HEK293 (cell line): ENCODE measurements around the gene DDAH1.
A peak's percentile ranks its signal among the peaks of the same experiment; 100 is the strongest.

Experiments
- ELK4 ChIP-seq: IDR thresholded peaks from 2 replicates; pipeline ENCODE4 v1.6.1; 2011; ENCODE audit warnings: mild to moderate bottlenecking, low read depth, low read length, borderline replicate concordance
- PRDM1 ChIP-seq: fragments of 450-650 bp; formaldehyde crosslinking; IDR thresholded peaks from 2 replicates; pipeline ENCODE4; 2016; ENCODE audit warnings: missing biosample characterization, missing genetic modification characterization
- WT1 ChIP-seq: fragments of 450-650 bp; formaldehyde crosslinking; IDR thresholded peaks from 2 replicates; pipeline ENCODE4 v1.5.1; 2016; ENCODE audit warnings: missing biosample characterization, missing genetic modification characterization
- ZBTB49 ChIP-seq: fragments of 450-650 bp; formaldehyde crosslinking; IDR thresholded peaks from 2 replicates; pipeline ENCODE4 v1.5.1; 2016; ENCODE audit warnings: missing biosample characterization, missing genetic modification characterization, low read depth
- ZFP3 ChIP-seq: fragments of 450-650 bp; formaldehyde crosslinking; IDR thresholded peaks from 2 replicates; pipeline ENCODE4 v1.5.1; 2016; ENCODE audit warnings: low read depth, missing biosample characterization, missing genetic modification characterization
- ZFP69B ChIP-seq: fragments of 450-650 bp; formaldehyde crosslinking; IDR thresholded peaks from 2 replicates; pipeline ENCODE4 v1.5.1; 2016; ENCODE audit warnings: missing biosample characterization, missing genetic modification characterization
- ZIC2 ChIP-seq: fragments of 450-650 bp; formaldehyde crosslinking; IDR thresholded peaks from 2 replicates; pipeline ENCODE4 v1.5.1; 2016; ENCODE audit warnings: missing biosample characterization, missing genetic modification characterization
- ZNF155 ChIP-seq: fragments of 450-650 bp; formaldehyde crosslinking; IDR thresholded peaks from 2 replicates; pipeline ENCODE4 v1.5.1; 2016; ENCODE audit warnings: missing biosample characterization, missing genetic modification characterization
- ZNF221 ChIP-seq: fragments of 450-650 bp; formaldehyde crosslinking; IDR thresholded peaks from 2 replicates; pipeline ENCODE4 v1.5.1; 2017; ENCODE audit warnings: missing biosample characterization, missing genetic modification characterization, borderline replicate concordance
- ZNF266 ChIP-seq: fragments of 450-650 bp; formaldehyde crosslinking; IDR thresholded peaks from 2 replicates; pipeline ENCODE4 v1.5.1; 2016; ENCODE audit warnings: missing biosample characterization, missing genetic modification characterization, low read depth
- ZNF280C ChIP-seq: fragments of 450-650 bp; formaldehyde crosslinking; IDR thresholded peaks from 2 replicates; pipeline ENCODE4 v1.5.1; 2016; ENCODE audit warnings: missing biosample characterization, missing genetic modification characterization
- ZNF416 ChIP-seq: fragments of 450-650 bp; formaldehyde crosslinking; IDR thresholded peaks from 2 replicates; pipeline ENCODE4 v1.5.1; 2016; ENCODE audit warnings: missing biosample characterization, missing genetic modification characterization
- ZNF433 ChIP-seq: fragments of 450-650 bp; formaldehyde crosslinking; IDR thresholded peaks from 2 replicates; pipeline ENCODE4 v1.5.1; 2016; ENCODE audit warnings: missing biosample characterization, missing genetic modification characterization, low read depth
- ZNF623 ChIP-seq: fragments of 450-650 bp; formaldehyde crosslinking; IDR thresholded peaks from 2 replicates; pipeline ENCODE4 v1.5.1; 2016; ENCODE audit warnings: missing biosample characterization, missing genetic modification characterization
- ZNF692 ChIP-seq: fragments of 450-650 bp; formaldehyde crosslinking; IDR thresholded peaks from 2 replicates; pipeline ENCODE4 v1.5.1; 2016; ENCODE audit warnings: missing biosample characterization, missing genetic modification characterization
- ZNF704 ChIP-seq: fragments of 450-650 bp; formaldehyde crosslinking; IDR thresholded peaks from 2 replicates; pipeline ENCODE4 v1.5.1; 2016; ENCODE audit warnings: missing biosample characterization, missing genetic modification characterization
- ZNF747 ChIP-seq: fragments of 450-650 bp; formaldehyde crosslinking; IDR thresholded peaks from 2 replicates; pipeline ENCODE4 v1.5.1; 2016; ENCODE audit warnings: missing biosample characterization, missing genetic modification characterization
- ZSCAN16 ChIP-seq: fragments of 450-650 bp; formaldehyde crosslinking; IDR thresholded peaks from 2 replicates; pipeline ENCODE4 v1.5.1; 2016; ENCODE audit warnings: missing biosample characterization, missing genetic modification characterization
- ZSCAN18 ChIP-seq: fragments of 450-650 bp; formaldehyde crosslinking; IDR thresholded peaks from 2 replicates; pipeline ENCODE4 v1.5.1; 2016; ENCODE audit warnings: missing biosample characterization, missing genetic modification characterization
- ZSCAN23 ChIP-seq: fragments of 450-650 bp; formaldehyde crosslinking; IDR thresholded peaks from 2 replicates; pipeline ENCODE4 v1.5.1; 2016; ENCODE audit warnings: missing biosample characterization, missing genetic modification characterization
- ZSCAN30 ChIP-seq: fragments of 450-650 bp; IDR thresholded peaks from 2 replicates; pipeline ENCODE4 v1.5.1; 2018; ENCODE audit warnings: missing biosample characterization, mild to moderate bottlenecking, missing genetic modification characterization, moderate library complexity
- TF ChIP-seq, protein P1 (sequence below): fragments of 450-650 bp; formaldehyde crosslinking; IDR thresholded peaks from 2 replicates; pipeline ENCODE4 v1.5.1; 2016; ENCODE audit warnings: missing biosample characterization, missing genetic modification characterization
- TF ChIP-seq, protein P2 (sequence below): fragments of 450-650 bp; formaldehyde crosslinking; IDR thresholded peaks from 2 replicates; pipeline ENCODE4 v1.5.1; 2016; ENCODE audit warnings: missing biosample characterization, missing genetic modification characterization
- TF ChIP-seq, protein P3 (sequence below): fragments of 450-650 bp; formaldehyde crosslinking; IDR thresholded peaks from 2 replicates; pipeline ENCODE4 v1.5.1; 2016; ENCODE audit warnings: missing biosample characterization, missing genetic modification characterization

Gene DDAH1

GRCh38 chr1:85274969-85275453 is 189.9 kb downstream of the DDAH1 start (continued):
- no peak for TF ChIP-seq ELK4
- peak; percentile 87 for TF ChIP-seq ZSCAN18 (tag by site-specific recombination)
- TF ChIP-seq, protein P1, sequence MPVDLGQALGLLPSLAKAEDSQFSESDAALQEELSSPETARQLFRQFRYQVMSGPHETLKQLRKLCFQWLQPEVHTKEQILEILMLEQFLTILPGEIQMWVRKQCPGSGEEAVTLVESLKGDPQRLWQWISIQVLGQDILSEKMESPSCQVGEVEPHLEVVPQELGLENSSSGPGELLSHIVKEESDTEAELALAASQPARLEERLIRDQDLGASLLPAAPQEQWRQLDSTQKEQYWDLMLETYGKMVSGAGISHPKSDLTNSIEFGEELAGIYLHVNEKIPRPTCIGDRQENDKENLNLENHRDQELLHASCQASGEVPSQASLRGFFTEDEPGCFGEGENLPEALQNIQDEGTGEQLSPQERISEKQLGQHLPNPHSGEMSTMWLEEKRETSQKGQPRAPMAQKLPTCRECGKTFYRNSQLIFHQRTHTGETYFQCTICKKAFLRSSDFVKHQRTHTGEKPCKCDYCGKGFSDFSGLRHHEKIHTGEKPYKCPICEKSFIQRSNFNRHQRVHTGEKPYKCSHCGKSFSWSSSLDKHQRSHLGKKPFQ (tag by site-specific recombination) = peak; percentile 97
- TF ChIP-seq PRDM1 (tag by site-specific recombination) = no peak; the same call in 1 of the 2 replicates
- TF ChIP-seq, protein P2, sequence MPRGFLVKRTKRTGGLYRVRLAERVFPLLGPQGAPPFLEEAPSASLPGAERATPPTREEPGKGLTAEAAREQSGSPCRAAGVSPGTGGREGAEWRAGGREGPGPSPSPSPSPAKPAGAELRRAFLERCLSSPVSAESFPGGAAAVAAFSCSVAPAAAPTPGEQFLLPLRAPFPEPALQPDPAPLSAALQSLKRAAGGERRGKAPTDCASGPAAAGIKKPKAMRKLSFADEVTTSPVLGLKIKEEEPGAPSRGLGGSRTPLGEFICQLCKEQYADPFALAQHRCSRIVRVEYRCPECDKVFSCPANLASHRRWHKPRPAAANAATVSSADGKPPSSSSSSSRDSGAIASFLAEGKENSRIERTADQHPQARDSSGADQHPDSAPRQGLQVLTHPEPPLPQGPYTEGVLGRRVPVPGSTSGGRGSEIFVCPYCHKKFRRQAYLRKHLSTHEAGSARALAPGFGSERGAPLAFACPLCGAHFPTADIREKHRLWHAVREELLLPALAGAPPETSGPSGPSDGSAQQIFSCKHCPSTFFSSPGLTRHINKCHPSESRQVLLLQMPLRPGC = peak; percentile 99
- no peak for TF ChIP-seq ZNF280C (tag by site-specific recombination)
- TF ChIP-seq, protein P3, sequence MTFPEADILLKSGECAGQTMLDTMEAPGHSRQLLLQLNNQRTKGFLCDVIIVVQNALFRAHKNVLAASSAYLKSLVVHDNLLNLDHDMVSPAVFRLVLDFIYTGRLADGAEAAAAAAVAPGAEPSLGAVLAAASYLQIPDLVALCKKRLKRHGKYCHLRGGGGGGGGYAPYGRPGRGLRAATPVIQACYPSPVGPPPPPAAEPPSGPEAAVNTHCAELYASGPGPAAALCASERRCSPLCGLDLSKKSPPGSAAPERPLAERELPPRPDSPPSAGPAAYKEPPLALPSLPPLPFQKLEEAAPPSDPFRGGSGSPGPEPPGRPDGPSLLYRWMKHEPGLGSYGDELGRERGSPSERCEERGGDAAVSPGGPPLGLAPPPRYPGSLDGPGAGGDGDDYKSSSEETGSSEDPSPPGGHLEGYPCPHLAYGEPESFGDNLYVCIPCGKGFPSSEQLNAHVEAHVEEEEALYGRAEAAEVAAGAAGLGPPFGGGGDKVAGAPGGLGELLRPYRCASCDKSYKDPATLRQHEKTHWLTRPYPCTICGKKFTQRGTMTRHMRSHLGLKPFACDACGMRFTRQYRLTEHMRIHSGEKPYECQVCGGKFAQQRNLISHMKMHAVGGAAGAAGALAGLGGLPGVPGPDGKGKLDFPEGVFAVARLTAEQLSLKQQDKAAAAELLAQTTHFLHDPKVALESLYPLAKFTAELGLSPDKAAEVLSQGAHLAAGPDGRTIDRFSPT (tag by site-specific recombination) = peak; percentile 95
- TF ChIP-seq ZBTB49 = 0 out of 2 replicates have a peak, but pooled peaks have one; percentile 73
- no peak for TF ChIP-seq ZNF221 (tag by site-specific recombination)
- TF ChIP-seq ZNF416 = no peak
- no peak for TF ChIP-seq ZNF433 (tag by site-specific recombination)
- TF ChIP-seq ZNF747 (tag by site-specific recombination) = no peak
- TF ChIP-seq ZNF704 (tag by site-specific recombination) = no peak
- TF ChIP-seq ZSCAN30 (tag by site-specific recombination) = peak; percentile 99
- peak; percentile 98 for TF ChIP-seq ZSCAN23
- peak; percentile 80 for TF ChIP-seq ZFP69B
- no peak for TF ChIP-seq ZNF266 (tag by site-specific recombination)
- peak; percentile 68 for TF ChIP-seq ZNF692 (tag by site-specific recombination)
- no peak; the same call in 1 of the 2 replicates for TF ChIP-seq ZSCAN16 (tag by site-specific recombination)
- TF ChIP-seq ZIC2 (tag by site-specific recombination) = peak; percentile 81
- TF ChIP-seq ZNF623 (tag by site-specific recombination) = 0 out of 2 replicates have a peak, but pooled peaks have one; percentile 26
- TF ChIP-seq ZNF155 (tag by site-specific recombination) = no peak
- TF ChIP-seq ZFP3 (tag by site-specific recombination) = 0 out of 2 replicates have a peak, but pooled peaks have one; percentile 36
- TF ChIP-seq WT1 (tag by site-specific recombination) = peak; percentile 98
